H1 (cell line): ENCODE data around the gene RTP2. TPM values are rescaled to one million over a fixed set of nuclear protein-coding genes. Genes with fewer than 3 reads are reported as not detected.

Experiments
- CTCF ChIA-PET: fragments of 300-600 bp; sonication (Branson Sonifier 250); formaldehyde crosslinking; loops from one replicate; lab custom pipeline; 2021; ENCODE audit not compliant: partially characterized antibody; lab: Charles Lee
- POLR2A ChIA-PET: fragments of 300-600 bp; sonication (Branson Sonifier 250); formaldehyde crosslinking; loops from one replicate; lab custom pipeline; 2021; ENCODE audit warnings: inconsistent platforms; ENCODE audit not compliant: partially characterized antibody; lab: Charles Lee
- DNase-seq, 2 experiments: peaks; one replicate each; pipeline versions ENCODE4 v3.0.0 to v3.0.0-alpha.2; 2010 to 2022; ENCODE audit warnings: low spot score in 2 of 2, low read depth in 1 of 2, mixed read lengths in 1 of 2
- FAIRE-seq: peaks from 2 replicates; lab custom pipeline; 2011; peaks lifted over from hg19 to GRCh38; lab: Jason Lieb, UNC
- H2AFZ ChIP-seq: 2 replicates; pipeline ENCODE4 v1.8.1; 2012; ENCODE audit warnings: low read length, inconsistent platforms
- H2AK5ac ChIP-seq: 2 replicates; pipeline ENCODE4 v1.6.1; 2013; ENCODE audit warnings: low read depth, low read length
- H2BK120ac ChIP-seq: replicated peaks from 2 replicates; pipeline ENCODE3; 2013; ENCODE audit warnings: low read depth, low read length, inconsistent platforms
- H2BK12ac ChIP-seq: 2 replicates; pipeline ENCODE4 v1.6.1; 2013; ENCODE audit warnings: low read depth, low read length
- H2BK15ac ChIP-seq: 2 replicates; pipeline ENCODE4 v1.6.1; 2013; ENCODE audit warnings: low read length
- H2BK20ac ChIP-seq: 2 replicates; pipeline ENCODE4 v1.6.1; 2013; ENCODE audit warnings: low read length
- H2BK5ac ChIP-seq: 2 replicates; pipeline ENCODE4 v1.6.1; 2013; ENCODE audit warnings: low read depth, low read length
- H3K14ac ChIP-seq: 2 replicates; pipeline ENCODE4 v1.6.1; 2013; ENCODE audit warnings: inconsistent platforms; ENCODE audit not compliant: insufficient read length
- H3K18ac ChIP-seq: 2 replicates; pipeline ENCODE4 v1.6.1; 2013; ENCODE audit warnings: low read length; ENCODE audit errors: extremely low read depth
- H3K23ac ChIP-seq: 2 replicates; pipeline ENCODE4 v1.6.1; 2013; ENCODE audit warnings: inconsistent platforms; ENCODE audit not compliant: insufficient read length
- H3K23me2 ChIP-seq: 2 replicates; pipeline ENCODE4 v1.6.1; 2013; ENCODE audit warnings: low read depth, low read length
- H3K27ac ChIP-seq: 2 replicates; pipeline ENCODE4 v1.6.1; 2011; ENCODE audit warnings: low read depth, low read length, inconsistent platforms
- H3K27me3 ChIP-seq, 4 experiments: replicated peaks in 1 of 4; 1 replicate in 1 of 4; 2 replicates in 3 of 4; pipeline versions ENCODE4 v1.6.1 to v1.8.1; 2011 to 2013; ENCODE audit warnings: low read length in 3 of 4, mild to moderate bottlenecking in 3 of 4, inconsistent platforms in 2 of 4, mixed read lengths in 2 of 4, moderate library complexity in 1 of 4; ENCODE audit not compliant: control insufficient read depth in 3 of 4, insufficient read depth in 3 of 4; ENCODE audit errors: extremely low read depth in 1 of 4
- H3K36me3 ChIP-seq, 4 experiments: 2 replicates each; pipeline versions ENCODE4 v1.6.1 to v1.8.1; 2011 to 2013; ENCODE audit warnings: mild to moderate bottlenecking in 4 of 4, low read length in 3 of 4, moderate library complexity in 2 of 4, control low read depth in 1 of 4, inconsistent platforms in 1 of 4; ENCODE audit not compliant: insufficient read depth in 4 of 4, control insufficient read depth in 2 of 4
- H3K4ac ChIP-seq: replicated peaks from 2 replicates; pipeline ENCODE3; 2013; ENCODE audit warnings: low read length, low read depth, mixed read lengths, inconsistent platforms; ENCODE audit not compliant: insufficient read length
- H3K4me1 ChIP-seq, 4 experiments: replicated peaks in 1 of 4; 1 replicate in 1 of 4; 2 replicates in 3 of 4; pipeline versions ENCODE4 v1.6.1 to v1.8.1; 2011 to 2013; ENCODE audit warnings: low read length in 3 of 4, inconsistent platforms in 2 of 4, mixed read lengths in 1 of 4; ENCODE audit not compliant: insufficient read depth in 4 of 4, control insufficient read depth in 3 of 4
- H3K4me2 ChIP-seq, 2 experiments: 2 replicates each; pipeline versions ENCODE4 v1.6.1 to v1.8.1; 2011 to 2013; ENCODE audit warnings: low read depth in 2 of 2, low read length in 2 of 2, control low read depth in 1 of 2, inconsistent platforms in 1 of 2, mild to moderate bottlenecking in 1 of 2; ENCODE audit not compliant: insufficient read depth in 1 of 2
- H3K4me3 ChIP-seq, 4 experiments: fragments of 200-600, 300-600 bp in 1 of 4; sonication (generic), shearing (Covaris generic), sonication (Bioruptor Twin) in 1 of 4; 2 replicates each; pipeline versions ENCODE4 v1.5.1 to v1.8.1; 2011 to 2016; ENCODE audit warnings: low read length in 4 of 4, low read depth in 3 of 4, control low read depth in 2 of 4, inconsistent platforms in 2 of 4, mild to moderate bottlenecking in 2 of 4, mixed read lengths in 1 of 4, moderate library complexity in 1 of 4; ENCODE audit not compliant: insufficient read depth in 2 of 4; ENCODE audit errors: extremely low read depth in 1 of 4
- H3K56ac ChIP-seq: replicated peaks from 2 replicates; pipeline ENCODE3; 2013; ENCODE audit warnings: low read depth, mild to moderate bottlenecking, mixed read lengths, low read length, inconsistent platforms; ENCODE audit not compliant: insufficient read length
- H3K79me1 ChIP-seq: 2 replicates; pipeline ENCODE4 v1.6.1; 2013; ENCODE audit warnings: low read depth, low read length, control low read depth
- H3K79me2 ChIP-seq, 2 experiments: 2 replicates each; pipeline versions ENCODE4 v1.6.1 to v1.8.1; 2012 to 2013; ENCODE audit warnings: low read length in 2 of 2, mild to moderate bottlenecking in 2 of 2, inconsistent platforms in 1 of 2; ENCODE audit not compliant: insufficient read depth in 2 of 2, control insufficient read depth in 1 of 2
- H3K9ac ChIP-seq, 4 experiments: replicated peaks in 1 of 4; 1 replicate in 1 of 4; 2 replicates in 3 of 4; pipeline versions ENCODE4 v1.6.1 to v1.8.1; 2011 to 2013; ENCODE audit warnings: low read depth in 3 of 4, low read length in 3 of 4, control low read depth in 2 of 4, mild to moderate bottlenecking in 2 of 4, moderate library complexity in 2 of 4, inconsistent platforms in 1 of 4; ENCODE audit errors: extremely low read depth in 1 of 4
- H3K9me3 ChIP-seq, 2 experiments: 2 replicates each; pipeline versions ENCODE4 v1.6.1 to v1.8.1; 2012 to 2013; ENCODE audit warnings: mild to moderate bottlenecking in 2 of 2, moderate library complexity in 2 of 2, control low read depth in 1 of 2, inconsistent platforms in 1 of 2, low read depth in 1 of 2, low read length in 1 of 2, mixed read lengths in 1 of 2; ENCODE audit not compliant: insufficient read depth in 2 of 2
- H4K20me1 ChIP-seq, 2 experiments: replicated peaks in 1 of 2; 2 replicates each; pipeline versions ENCODE3 to v1.8.1; 2011 to 2013; ENCODE audit warnings: inconsistent platforms in 2 of 2, low read length in 2 of 2, mild to moderate bottlenecking in 1 of 2; ENCODE audit not compliant: insufficient read depth in 2 of 2, control insufficient read depth in 1 of 2
- H4K5ac ChIP-seq: 2 replicates; pipeline ENCODE4 v1.6.1; 2013; ENCODE audit warnings: low read length, low read depth, mixed read lengths, inconsistent platforms; ENCODE audit not compliant: insufficient read length
- H4K8ac ChIP-seq: 2 replicates; pipeline ENCODE4 v1.8.0; 2013; ENCODE audit warnings: mild to moderate bottlenecking, moderate library complexity, low read length, inconsistent platforms; ENCODE audit not compliant: insufficient read depth; ENCODE audit errors: extremely low read depth
- H4K91ac ChIP-seq: replicated peaks from 2 replicates; pipeline ENCODE3; 2013; ENCODE audit warnings: low read length, mixed read lengths, inconsistent platforms; ENCODE audit not compliant: insufficient read length
- CBX5 ChIP-seq: fragments of 300-800, 300-1000 bp; sonication (generic); IDR thresholded peaks from 2 replicates; pipeline ENCODE4 v1.7.1; 2016; ENCODE audit warnings: antibody characterized with exemption, low read length, low read depth
- CHD1 ChIP-seq: IDR thresholded peaks from 2 replicates; pipeline ENCODE4 v1.6.1; 2012; ENCODE audit warnings: low read depth, low read length, improper control_type of control experiment
- FOSL1 ChIP-seq: IDR thresholded peaks from 2 replicates; pipeline ENCODE4 v1.6.1; 2011; ENCODE audit warnings: mild to moderate bottlenecking, low read depth, low read length, moderate library complexity; ENCODE audit not compliant: insufficient read depth
- JUN ChIP-seq: IDR thresholded peaks from 2 replicates; pipeline ENCODE4 v1.6.1; 2011; ENCODE audit warnings: low read depth, mild to moderate bottlenecking, improper control_type of control experiment, low read length
- MAFK ChIP-seq: IDR thresholded peaks from 2 replicates; pipeline ENCODE4 v1.6.1; 2012; ENCODE audit warnings: low read depth, mild to moderate bottlenecking, improper control_type of control experiment, low read length
- NANOG ChIP-seq: IDR thresholded peaks from 2 replicates; pipeline ENCODE4 v1.6.1; 2011; ENCODE audit warnings: low read length, low read depth, mild to moderate bottlenecking, inconsistent platforms; ENCODE audit not compliant: insufficient read depth, poor library complexity, severe bottlenecking
- RAD21 ChIP-seq, 2 experiments: IDR thresholded peaks in 1 of 2; conservative IDR thresholded peaks in 1 of 2; 2 replicates each; pipeline ENCODE4 v1.6.1; 2011; ENCODE audit warnings: low read depth in 2 of 2, low read length in 2 of 2, improper control_type of control experiment in 1 of 2, inconsistent platforms in 1 of 2, mild to moderate bottlenecking in 1 of 2, moderate library complexity in 1 of 2
- SP2 ChIP-seq: IDR thresholded peaks from 2 replicates; pipeline ENCODE4 v1.6.1; 2012; ENCODE audit warnings: mild to moderate bottlenecking, low read length, inconsistent platforms
- SUZ12 ChIP-seq: fragments of 200-600 bp; sonication (generic); IDR thresholded peaks from 2 replicates; pipeline ENCODE4 v1.6.1; 2012; ENCODE audit warnings: mild to moderate bottlenecking, inconsistent platforms, low read length, moderate library complexity, mixed read lengths
- TAF7 ChIP-seq: optimal IDR thresholded peaks from 2 replicates; pipeline ENCODE3; 2011; ENCODE audit warnings: low read depth, mild to moderate bottlenecking, inconsistent platforms, low read length, moderate library complexity, borderline replicate concordance
- TBP ChIP-seq: IDR thresholded peaks from 2 replicates; pipeline ENCODE4 v1.6.1; 2011; ENCODE audit warnings: low read depth, low read length, improper control_type of control experiment
- WGBS, 2 experiments: shearing (Covaris generic) in 1 of 2; methylation state at CpG; one replicate each; pipeline versions ENCODE4 v1.1.6 to v1.1.7; 2013 to 2015; ENCODE audit warnings: low lambda C conversion rate in 2 of 2, mixed read lengths in 2 of 2, inconsistent platforms in 1 of 2, low coverage in 1 of 2, missing lambda C conversion rate in 1 of 2; ENCODE audit not compliant: insufficient replicate concordance in 2 of 2, insufficient coverage in 1 of 2, insufficient read length in 1 of 2; ENCODE audit errors: extremely low coverage in 1 of 2, missing lambda C conversion rate in 1 of 2; 5-methylcytosine and 5-hydroxymethylcytosine counted together
- polyA plus RNA-seq, 7 experiments: library from polyadenylated mRNA; depleted of rRNA in 3 of 7; stranded (reverse) in 5 of 7; unstranded in 2 of 7; fragments of >200 nt in 5 of 7; fragments of 200-250 nt in 2 of 7; gene quantifications; 1 replicate in 5 of 7; 2 replicates in 1 of 7; 4 replicates in 1 of 7; pipeline versions ENCODE4 v1.2.1 to v1.2.3, GENCODE V29; 2011 to 2013; ENCODE audit warnings: missing spikeins in 2 of 7, mixed read lengths in 2 of 7
- total RNA-seq: library from RNA; stranded (reverse); fragmentation: NEBNext Ultra II Directional; extraction: Animal tissue kit (Norgen Biotek cat#: 25700); gene quantifications from 2 replicates; pipeline ENCODE4 v1.2.1, GENCODE V29; 2021

RTP2 gene
- total and polyA plus RNA-seq, 2 of the 8 experiments (the other 6 are each of a cell fraction or from before 2014, with no cell fraction given), result not detected

DNA sequence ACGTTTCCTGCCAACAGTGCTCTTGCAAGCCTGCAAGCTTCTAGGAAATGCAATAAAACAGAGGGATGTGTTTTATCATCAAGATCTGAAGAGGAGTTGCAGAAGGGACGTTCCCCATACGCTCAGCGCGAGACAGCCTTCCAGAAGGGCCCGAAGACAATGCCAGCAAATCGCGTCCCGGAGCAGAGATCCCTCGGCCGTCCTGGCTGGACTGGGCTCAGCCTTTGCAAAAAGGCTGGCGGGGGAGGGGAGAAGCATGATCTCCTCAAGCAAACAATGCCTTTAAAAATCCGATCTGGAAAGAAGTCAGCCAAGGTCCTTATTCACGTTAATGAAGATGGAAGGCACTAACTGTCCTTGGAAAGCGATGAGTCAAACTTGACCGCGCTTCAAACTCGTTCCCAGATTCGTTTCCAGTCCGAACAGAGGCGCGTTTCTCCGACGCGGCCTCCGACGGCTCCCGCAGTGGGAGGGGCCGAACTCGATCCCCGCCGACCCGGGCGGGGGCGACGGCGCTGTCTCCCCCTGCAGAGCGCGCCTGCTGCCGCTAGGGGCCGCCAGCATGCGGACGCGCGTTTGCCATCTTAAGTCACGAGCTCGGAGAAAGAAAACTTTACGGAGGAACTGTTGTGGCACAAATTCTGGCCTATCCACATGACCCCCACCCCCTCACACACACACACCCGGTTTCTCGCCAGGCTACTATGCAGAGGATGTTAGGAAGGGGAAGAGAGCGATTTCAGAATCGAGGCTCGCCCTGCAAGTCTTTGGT lies 37.4 kb upstream of the RTP2 start:
- peaks cover 33% of the 10 kb centered on the region for H3K23me2 ChIP-seq
- peak overlapping the region; percentile 47 to 89 (median 83) for H3K4me3 ChIP-seq
- no peaks in the 10 kb centered on the region for H3K36me3 ChIP-seq
- DNase-seq (peak in 1 of 2 experiments; percentile 93), FAIRE-seq (no peak)
- H3K4ac ChIP-seq, result peak overlapping the region; percentile 45
- peak overlapping the region; percentile 70; the same call in 1 of the 2 replicates for H2BK12ac ChIP-seq
- H2AFZ ChIP-seq, result peak overlapping the region; percentile 79
- no peaks in the 10 kb centered on the region for H3K79me1 ChIP-seq
- H2BK120ac ChIP-seq, result peak overlapping the region; percentile 4
- H3K27me3 ChIP-seq, result peaks cover 0 to 16% (median 7%) of the 10 kb centered on the region in 4 experiments; a peak in 3 of 7 replicates
- peak overlapping the region; percentile 19 for H2BK5ac ChIP-seq
- peak overlapping the region; percentile 52 for H3K18ac ChIP-seq
- H4K8ac ChIP-seq, result peak overlapping the region; percentile 83; the same call in 1 of the 2 replicates
- POLR2A ChIA-PET, result interaction anchor here (0.7 to 3.3 kb wide), 14 partner anchors 8 to 1216 kb away, joined by 3 to 15 read pairs (median 6); partner anchors contain the start of gene LPP
- H3K9me3 ChIP-seq, result no peaks in the 10 kb centered on the region
- peak overlapping the region; percentile 59 for H3K27ac ChIP-seq
- H2AK5ac ChIP-seq, result no peak overlapping the region
- H3K23ac ChIP-seq, result no peak overlapping the region
- H3K79me2 ChIP-seq, result peaks cover 0 to 12% of the 10 kb centered on the region in 2 experiments; a peak in 1 of 4 replicates
- H3K4me2 ChIP-seq, result peak overlapping the region; percentile 90 to 94
- H2BK20ac ChIP-seq, result peak overlapping the region; percentile 6
- CTCF ChIA-PET, result interaction anchor here (0.6 to 6.4 kb wide), 141 partner anchors 9 to 1409 kb away, joined by 3 to 107 read pairs (median 4); partner anchors contain the start of gene LPP
- peak overlapping the region; percentile 40 for H4K91ac ChIP-seq
- peak overlapping the region; percentile 28 for H4K5ac ChIP-seq
- 0 out of 2 replicates have a peak overlapping the region, but pooled peaks have one; percentile 40 for H2BK15ac ChIP-seq
- H3K4me1 ChIP-seq, result peaks cover 0 to 19% (median 8%) of the 10 kb centered on the region in 4 experiments; a peak in 5 of 7 replicates
- H3K56ac ChIP-seq, result peak overlapping the region; percentile 8
- H3K9ac ChIP-seq, result peak overlapping the region in 3 of 4 experiments; percentile 52 to 72 (median 65); a peak in 6 of 7 replicates
- no peaks in the 10 kb centered on the region for H4K20me1 ChIP-seq
- no peak overlapping the region for H3K14ac ChIP-seq
- 3% methylated on average over 40 of the region's 53 CpGs; no CpG with 5 or more reads in 1 of the 2 experiments for WGBS, 2 experiments
- TF ChIP-seq FOSL1 (no peak), MAFK (no peak), CHD1 (no peak), CBX5 (no peak), NANOG (no peak), SP2 (no peak), RAD21 (IDR thresholded peaks at IDR 0.05 in 1 of 2, conservative IDR thresholded peaks at IDR 0.05 in 1 of 2; ENCODE audit: low read depth in 2 of 2, low read length in 2 of 2) (peak; percentile 57 to 58), TBP (peak; percentile 43), SUZ12 (no peak), JUN (no peak), TAF7 (peak; percentile 69)
